ENCODE measurements around the gene FAM210B.

Gene FAM210B

DNA sequence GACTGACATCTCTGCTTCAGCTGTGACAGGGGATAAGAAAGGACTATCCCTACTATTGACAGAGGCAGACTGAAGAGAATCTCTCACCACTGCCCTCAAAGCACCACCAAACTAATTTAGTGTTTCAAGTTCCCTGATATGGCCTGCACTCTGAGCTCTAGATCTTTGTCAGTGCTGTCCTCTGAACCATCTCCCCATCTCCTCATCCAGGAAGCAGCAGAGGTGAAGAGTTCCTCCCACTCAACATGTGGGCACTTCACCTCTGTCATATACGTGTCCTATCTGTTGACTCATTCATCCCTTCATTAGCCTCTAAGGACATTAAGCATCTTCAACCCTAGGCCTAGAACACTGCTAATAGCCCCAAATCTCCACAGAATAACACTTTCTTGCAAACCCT, 14.1 kb downstream of the FAM210B start:
- Histone ChIP-seq H3K4me2 (ENCODE audit: low read length, poor library complexity, severe bottlenecking) (no peak overlapping the region), H3K9ac (ENCODE audit: low read length) (no peak overlapping the region), H2AK5ac (ENCODE audit: low read length, severe bottlenecking) (no peak overlapping the region), H3K4me3 (ENCODE audit: insufficient read depth in 1 of 2, low read depth in 1 of 2, low read length in 2 of 2) (no peak overlapping the region), H3K4me1 (ENCODE audit: control insufficient read depth, insufficient read depth, low read depth, low read length) (peaks cover 2% of the 10 kb centered on the region), H3K18ac (ENCODE audit: low read depth in 1 of 2, low read length in 2 of 2) (no peak overlapping the region), H2AFZ (ENCODE audit: low read depth, low read length) (no peak overlapping the region), H3K23ac (ENCODE audit: low read length in 2 of 2) (no peak overlapping the region), H2BK12ac (ENCODE audit: low read length in 2 of 2) (no peak overlapping the region), H3K27me3 (ENCODE audit: control insufficient read depth in 1 of 2, insufficient read depth in 1 of 2, low read length in 2 of 2) (no peaks in the 10 kb centered on the region), H3K9me3 (ENCODE audit: control insufficient read depth, low read length) (no peaks in the 10 kb centered on the region), H3K14ac (ENCODE audit: low read length in 2 of 2) (no peak overlapping the region), H3K36me3 (ENCODE audit: control insufficient read depth in 1 of 2, insufficient read depth in 2 of 2, low read depth in 1 of 2, low read length in 2 of 2) (peaks cover 6 to 42% of the 10 kb centered on the region in 2 experiments), H3K27ac (ENCODE audit: low read length, poor library complexity, severe bottlenecking) (no peak overlapping the region), H3K4ac (ENCODE audit: low read depth in 1 of 2, low read length in 2 of 2) (no peak overlapping the region), H2BK5ac (ENCODE audit: low read depth, low read length, poor library complexity, severe bottlenecking) (no peak overlapping the region), H2BK15ac (ENCODE audit: low read depth, poor library complexity, severe bottlenecking) (no peak overlapping the region), H2BK120ac (ENCODE audit: low read depth, low read length) (no peak overlapping the region), H4K91ac (ENCODE audit: low read length) (no peak overlapping the region), H4K8ac (ENCODE audit: low read length) (no peak overlapping the region), H3K79me1 (replicated peaks; ENCODE audit: low read length, poor library complexity, severe bottlenecking) (peaks cover 18% of the 10 kb centered on the region)
- WGBS = 76% methylated on average over 1 of the region's 1 CpG
- DNase-seq = no peak

DNA sequence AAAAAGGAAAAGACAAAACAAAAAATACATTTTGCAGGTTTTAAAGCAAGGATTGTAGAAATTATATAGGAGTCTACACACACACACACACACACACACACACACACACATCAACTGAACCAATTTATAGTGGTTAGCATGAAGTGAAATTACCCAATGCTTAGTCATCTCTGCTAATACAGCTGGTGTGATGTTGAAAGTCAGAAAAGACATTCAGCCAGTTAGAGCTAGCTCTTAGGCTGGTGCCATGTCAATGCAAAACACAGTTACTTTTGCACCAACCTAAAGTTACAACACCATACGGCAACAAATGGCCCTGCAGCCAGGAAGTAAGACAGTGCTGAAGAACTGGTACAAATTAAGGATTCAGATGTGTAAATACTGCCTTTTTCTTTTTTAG, 15.2 kb downstream of the FAM210B start:
- no peak overlapping the region for H3K14ac ChIP-seq (ENCODE audit: low read length in 2 of 2)
- H3K23ac ChIP-seq (ENCODE audit: low read length in 2 of 2) = no peak overlapping the region
- H4K8ac ChIP-seq (ENCODE audit: low read length) = no peak overlapping the region
- no peaks in the 10 kb centered on the region for H3K27me3 ChIP-seq (ENCODE audit: control insufficient read depth in 1 of 2, insufficient read depth in 1 of 2, low read length in 2 of 2)
- no peak overlapping the region for H3K4ac ChIP-seq (ENCODE audit: low read depth in 1 of 2, low read length in 2 of 2)
- peaks cover 6 to 42% of the 10 kb centered on the region in 2 experiments for H3K36me3 ChIP-seq (ENCODE audit: control insufficient read depth in 1 of 2, insufficient read depth in 2 of 2, low read depth in 1 of 2, low read length in 2 of 2)
- H2BK120ac ChIP-seq (ENCODE audit: low read depth, low read length) = no peak overlapping the region
- WGBS = no CpG with 5 or more reads among the region's 1 CpG
- H2BK15ac ChIP-seq (ENCODE audit: low read depth, poor library complexity, severe bottlenecking) = no peak overlapping the region
- H4K91ac ChIP-seq (ENCODE audit: low read length) = no peak overlapping the region
- peaks cover 20% of the 10 kb centered on the region for H3K79me1 ChIP-seq (replicated peaks; ENCODE audit: low read length, poor library complexity, severe bottlenecking)
- H3K9me3 ChIP-seq (ENCODE audit: control insufficient read depth, low read length) = no peaks in the 10 kb centered on the region
- no peak overlapping the region for H3K18ac ChIP-seq (ENCODE audit: low read depth in 1 of 2, low read length in 2 of 2)
- peaks cover 2% of the 10 kb centered on the region for H3K4me1 ChIP-seq (ENCODE audit: control insufficient read depth, insufficient read depth, low read depth, low read length)
- no peak overlapping the region for H2AFZ ChIP-seq (ENCODE audit: low read depth, low read length)
- H2BK5ac ChIP-seq (ENCODE audit: low read depth, low read length, poor library complexity, severe bottlenecking) = no peak overlapping the region
- no peak overlapping the region for H3K27ac ChIP-seq (ENCODE audit: low read length, poor library complexity, severe bottlenecking)
- H3K4me3 ChIP-seq (ENCODE audit: insufficient read depth in 1 of 2, low read depth in 1 of 2, low read length in 2 of 2) = no peak overlapping the region
- no peak overlapping the region for H3K4me2 ChIP-seq (ENCODE audit: low read length, poor library complexity, severe bottlenecking)
- H2AK5ac ChIP-seq (ENCODE audit: low read length, severe bottlenecking) = no peak overlapping the region
- H2BK12ac ChIP-seq (ENCODE audit: low read length in 2 of 2) = no peak overlapping the region
- H3K9ac ChIP-seq (ENCODE audit: low read length) = peak overlapping the region; percentile 7
- DNase-seq = peak; percentile 96

GRCh38 chr20:56376331-56376730, 17.6 kb downstream of the FAM210B start:
- H3K36me3 ChIP-seq (ENCODE audit: control insufficient read depth in 1 of 2, insufficient read depth in 2 of 2, low read depth in 1 of 2, low read length in 2 of 2) = peaks cover 2 to 33% of the 10 kb centered on the region in 2 experiments
- no peak overlapping the region for H3K27ac ChIP-seq (ENCODE audit: low read length, poor library complexity, severe bottlenecking)
- WGBS = 97% methylated on average over 2 of the region's 2 CpGs
- H3K4me1 ChIP-seq (ENCODE audit: control insufficient read depth, insufficient read depth, low read depth, low read length) = peaks cover 2% of the 10 kb centered on the region
- H3K14ac ChIP-seq (ENCODE audit: low read length in 2 of 2) = no peak overlapping the region
- DNase-seq = no peak
- no peak overlapping the region for H3K4me2 ChIP-seq (ENCODE audit: low read length, poor library complexity, severe bottlenecking)
- no peak overlapping the region for H3K9ac ChIP-seq (ENCODE audit: low read length)
- no peak overlapping the region for H2BK12ac ChIP-seq (ENCODE audit: low read length in 2 of 2)
- H2BK15ac ChIP-seq (ENCODE audit: low read depth, poor library complexity, severe bottlenecking) = no peak overlapping the region
- no peak overlapping the region for H2AK5ac ChIP-seq (ENCODE audit: low read length, severe bottlenecking)
- no peak overlapping the region for H4K8ac ChIP-seq (ENCODE audit: low read length)
- H2BK5ac ChIP-seq (ENCODE audit: low read depth, low read length, poor library complexity, severe bottlenecking) = no peak overlapping the region
- H3K4ac ChIP-seq (ENCODE audit: low read depth in 1 of 2, low read length in 2 of 2) = no peak overlapping the region
- H2AFZ ChIP-seq (ENCODE audit: low read depth, low read length) = no peak overlapping the region
- H3K79me1 ChIP-seq (replicated peaks; ENCODE audit: low read length, poor library complexity, severe bottlenecking) = peaks cover 19% of the 10 kb centered on the region
- H3K4me3 ChIP-seq (ENCODE audit: insufficient read depth in 1 of 2, low read depth in 1 of 2, low read length in 2 of 2) = no peak overlapping the region
- H2BK120ac ChIP-seq (ENCODE audit: low read depth, low read length) = no peak overlapping the region
- no peak overlapping the region for H4K91ac ChIP-seq (ENCODE audit: low read length)
- no peak overlapping the region for H3K23ac ChIP-seq (ENCODE audit: low read length in 2 of 2)
- no peaks in the 10 kb centered on the region for H3K27me3 ChIP-seq (ENCODE audit: control insufficient read depth in 1 of 2, insufficient read depth in 1 of 2, low read length in 2 of 2)
- H3K9me3 ChIP-seq (ENCODE audit: control insufficient read depth, low read length) = no peaks in the 10 kb centered on the region
- no peak overlapping the region for H3K18ac ChIP-seq (ENCODE audit: low read depth in 1 of 2, low read length in 2 of 2)

DNA sequence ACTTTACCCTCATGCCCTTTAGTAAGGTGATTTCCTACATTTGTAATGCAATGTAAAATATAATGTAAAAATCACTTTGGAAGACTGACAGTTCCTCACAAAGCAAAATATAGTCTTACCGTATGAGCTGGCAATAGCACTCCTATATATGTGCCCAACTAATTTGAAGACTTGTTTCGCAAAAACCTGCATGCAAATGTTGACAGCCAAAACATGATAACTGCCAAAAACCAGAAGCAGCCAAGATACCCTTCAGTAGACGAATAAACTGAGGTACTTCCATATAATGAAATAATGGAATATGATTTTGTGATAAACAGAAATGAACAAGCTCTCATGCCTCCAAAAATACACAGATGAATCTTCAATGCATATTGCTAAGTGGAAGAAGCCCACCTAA, 19.6 kb downstream of the FAM210B start:
- H2BK15ac ChIP-seq (ENCODE audit: low read depth, poor library complexity, severe bottlenecking) = no peak overlapping the region
- no peak overlapping the region for H4K8ac ChIP-seq (ENCODE audit: low read length)
- WGBS = 97% methylated on average over 2 of the region's 3 CpGs
- H3K4ac ChIP-seq (ENCODE audit: low read depth in 1 of 2, low read length in 2 of 2) = no peak overlapping the region
- peaks cover 8 to 33% of the 10 kb centered on the region in 2 experiments for H3K36me3 ChIP-seq (ENCODE audit: control insufficient read depth in 1 of 2, insufficient read depth in 2 of 2, low read depth in 1 of 2, low read length in 2 of 2)
- no peaks in the 10 kb centered on the region for H3K9me3 ChIP-seq (ENCODE audit: control insufficient read depth, low read length)
- no peak overlapping the region for H2BK12ac ChIP-seq (ENCODE audit: low read length in 2 of 2)
- H2AK5ac ChIP-seq (ENCODE audit: low read length, severe bottlenecking) = no peak overlapping the region
- no peaks in the 10 kb centered on the region for H3K27me3 ChIP-seq (ENCODE audit: control insufficient read depth in 1 of 2, insufficient read depth in 1 of 2, low read length in 2 of 2)
- no peak overlapping the region for H3K18ac ChIP-seq (ENCODE audit: low read depth in 1 of 2, low read length in 2 of 2)
- H3K4me1 ChIP-seq (ENCODE audit: control insufficient read depth, insufficient read depth, low read depth, low read length) = peaks cover 2% of the 10 kb centered on the region
- H3K14ac ChIP-seq (ENCODE audit: low read length in 2 of 2) = no peak overlapping the region
- H2BK120ac ChIP-seq (ENCODE audit: low read depth, low read length) = no peak overlapping the region
- H3K79me1 ChIP-seq (replicated peaks; ENCODE audit: low read length, poor library complexity, severe bottlenecking) = peaks cover 23% of the 10 kb centered on the region
- no peak overlapping the region for H3K4me2 ChIP-seq (ENCODE audit: low read length, poor library complexity, severe bottlenecking)
- no peak overlapping the region for H3K9ac ChIP-seq (ENCODE audit: low read length)
- no peak overlapping the region for H2AFZ ChIP-seq (ENCODE audit: low read depth, low read length)
- no peak overlapping the region for H4K91ac ChIP-seq (ENCODE audit: low read length)
- H3K4me3 ChIP-seq (ENCODE audit: insufficient read depth in 1 of 2, low read depth in 1 of 2, low read length in 2 of 2) = no peak overlapping the region
- no peak overlapping the region for H2BK5ac ChIP-seq (ENCODE audit: low read depth, low read length, poor library complexity, severe bottlenecking)
- no peak for DNase-seq
- H3K23ac ChIP-seq (ENCODE audit: low read length in 2 of 2) = no peak overlapping the region
- H3K27ac ChIP-seq (ENCODE audit: low read length, poor library complexity, severe bottlenecking) = no peak overlapping the region

Data from mesenchymal stem cell (in vitro differentiated cells and primary cell).